ENCODE results near the gene NNMT. TPM values are rescaled to one million over a fixed set of nuclear protein-coding genes. Genes with fewer than 3 reads are reported as not detected.

NNMT gene
- polyA plus RNA-seq, 1 of the 3 experiments (the other 2 are of a cell fraction): 84.6 TPM

- H3K79me2 ChIP-seq (ENCODE audit: insufficient read depth): no peaks in the 10 kb centered on the region
- no peak overlapping the region for H3K9ac ChIP-seq
- no peaks in the 10 kb centered on the region for H3K36me3 ChIP-seq (replicated peaks in 1 of 2; ENCODE audit: control insufficient read depth in 1 of 2, insufficient read depth in 2 of 2, low read length in 1 of 2)
- WGBS (ENCODE audit: low lambda C conversion rate): 96% methylated on average over 2 of the region's 2 CpGs
- H2AFZ ChIP-seq (ENCODE audit: low read depth): no peak overlapping the region
- H3K9me2 ChIP-seq: no peaks in the 10 kb centered on the region
- H3K4me2 ChIP-seq: no peak overlapping the region
- CTCF ChIA-PET: interaction anchor here (1.4 kb wide), 1 partner anchor 17 kb away, joined by 6 read pairs; no protein-coding TSS in a partner anchor
- POLR2A ChIA-PET: no interaction called here
- DNase-seq: no peak
- H3K4me1 ChIP-seq (ENCODE audit: control insufficient read depth in 1 of 2, insufficient read depth in 2 of 2, low read depth in 1 of 2, low read length in 1 of 2): 0 out of 4 replicates have a peak, but pooled peaks cover 0 to 4% of the 10 kb centered on the region in 2 experiments
- H3K27ac ChIP-seq (ENCODE audit: low read depth in 2 of 2, low read length in 1 of 2): no peak overlapping the region
- no peaks in the 10 kb centered on the region for H3K27me3 ChIP-seq (ENCODE audit: insufficient read depth)
- no peaks in the 10 kb centered on the region for H3K9me3 ChIP-seq
- TF ChIP-seq SIN3A (IDR thresholded peaks at IDR 0.05; ENCODE audit: borderline replicate concordance, low read depth, low read length) (no peak), ELF1 (IDR thresholded peaks at IDR 0.05) (no peak), MXI1 (IDR thresholded peaks at IDR 0.05; ENCODE audit: low read depth, low read length) (no peak), FOXM1 (IDR thresholded peaks at IDR 0.05; ENCODE audit: low read depth) (no peak), CTCF (IDR thresholded peaks at IDR 0.05) (no peak), CHD2 (IDR thresholded peaks at IDR 0.05; ENCODE audit: low read length, partially characterized antibody) (no peak), NFIC (IDR thresholded peaks at IDR 0.05; ENCODE audit: borderline replicate concordance) (no peak), EZH2phosphoT487 (IDR thresholded peaks at IDR 0.05; ENCODE audit: borderline replicate concordance, low read depth) (no peak)
- TF ChIP-seq, protein P1, sequence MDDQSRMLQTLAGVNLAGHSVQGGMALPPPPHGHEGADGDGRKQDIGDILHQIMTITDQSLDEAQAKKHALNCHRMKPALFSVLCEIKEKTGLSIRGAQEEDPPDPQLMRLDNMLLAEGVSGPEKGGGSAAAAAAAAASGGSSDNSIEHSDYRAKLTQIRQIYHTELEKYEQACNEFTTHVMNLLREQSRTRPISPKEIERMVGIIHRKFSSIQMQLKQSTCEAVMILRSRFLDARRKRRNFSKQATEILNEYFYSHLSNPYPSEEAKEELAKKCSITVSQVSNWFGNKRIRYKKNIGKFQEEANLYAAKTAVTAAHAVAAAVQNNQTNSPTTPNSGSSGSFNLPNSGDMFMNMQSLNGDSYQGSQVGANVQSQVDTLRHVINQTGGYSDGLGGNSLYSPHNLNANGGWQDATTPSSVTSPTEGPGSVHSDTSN (IDR thresholded peaks at IDR 0.05): no peak
- H3K4me3 ChIP-seq (ENCODE audit: low read depth in 2 of 2, low read length in 1 of 2): no peak overlapping the region
- H4K20me1 ChIP-seq (ENCODE audit: insufficient read depth): no peaks in the 10 kb centered on the region
- H3F3A ChIP-seq (replicated peaks; ENCODE audit: insufficient read depth): no peaks in the 10 kb centered on the region
Observed at GRCh38 chr11:114322934-114323333, 26.7 kb downstream of the NNMT start.

GRCh38 chr11:114326151-114326550 lies 30.0 kb downstream of the NNMT start:
- TF ChIP-seq, protein P2, sequence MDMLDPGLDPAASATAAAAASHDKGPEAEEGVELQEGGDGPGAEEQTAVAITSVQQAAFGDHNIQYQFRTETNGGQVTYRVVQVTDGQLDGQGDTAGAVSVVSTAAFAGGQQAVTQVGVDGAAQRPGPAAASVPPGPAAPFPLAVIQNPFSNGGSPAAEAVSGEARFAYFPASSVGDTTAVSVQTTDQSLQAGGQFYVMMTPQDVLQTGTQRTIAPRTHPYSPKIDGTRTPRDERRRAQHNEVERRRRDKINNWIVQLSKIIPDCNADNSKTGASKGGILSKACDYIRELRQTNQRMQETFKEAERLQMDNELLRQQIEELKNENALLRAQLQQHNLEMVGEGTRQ (IDR thresholded peaks at IDR 0.05; ENCODE audit: borderline replicate concordance, low read depth, low read length): no peak
- TF ChIP-seq TCF12 (IDR thresholded peaks at IDR 0.05): no peak
- no peak for TF ChIP-seq FOXM1 (IDR thresholded peaks at IDR 0.05; ENCODE audit: low read depth)
- TF ChIP-seq FOSL2 (IDR thresholded peaks at IDR 0.05; ENCODE audit: borderline replicate concordance, low read depth): no peak
- TF ChIP-seq, protein P1 (IDR thresholded peaks at IDR 0.05): no peak
- TF ChIP-seq NRF1 (IDR thresholded peaks at IDR 0.05; ENCODE audit: low read depth, low read length): no peak
- no peak for TF ChIP-seq ZBTB33 (IDR thresholded peaks at IDR 0.05; ENCODE audit: borderline replicate concordance, low read depth)
- no peak overlapping the region for H3K4me2 ChIP-seq

More at GRCh38 chr11:114326151-114326550, 30.0 kb downstream of the NNMT start:
- ChIA-PET POLR2A (no interaction called here), CTCF (no interaction called here)
- Histone ChIP-seq H3K4me3 (ENCODE audit: low read depth in 2 of 2, low read length in 1 of 2) (no peak overlapping the region), H3K36me3 (replicated peaks in 1 of 2; ENCODE audit: control insufficient read depth in 1 of 2, insufficient read depth in 2 of 2, low read length in 1 of 2) (no peaks in the 10 kb centered on the region), H3K4me1 (ENCODE audit: control insufficient read depth in 1 of 2, insufficient read depth in 2 of 2, low read depth in 1 of 2, low read length in 1 of 2) (0 out of 4 replicates have a peak, but pooled peaks cover 0 to 4% of the 10 kb centered on the region in 2 experiments), H3K9ac (no peak overlapping the region), H4K20me1 (ENCODE audit: insufficient read depth) (no peaks in the 10 kb centered on the region), H2AFZ (ENCODE audit: low read depth) (no peak overlapping the region), H3K9me2 (no peaks in the 10 kb centered on the region), H3K9me3 (peaks cover 11% of the 10 kb centered on the region), H3F3A (replicated peaks; ENCODE audit: insufficient read depth) (no peaks in the 10 kb centered on the region), H3K27ac (ENCODE audit: low read depth in 2 of 2, low read length in 1 of 2) (no peak overlapping the region), H3K27me3 (ENCODE audit: insufficient read depth) (no peaks in the 10 kb centered on the region), H3K79me2 (ENCODE audit: insufficient read depth) (no peaks in the 10 kb centered on the region)
- no peak for DNase-seq
- 80% methylated on average over 4 of the region's 4 CpGs for WGBS (ENCODE audit: low lambda C conversion rate)
